BLaER1 treated with 17β-estradiol and CSF1 and Interleukin-3, amounts not matched to agents 10 nM and 100 nM (cell line): ENCODE results near the gene LLPH.

Source experiments
- H3K27ac ChIP-seq, 11 experiments: shearing (Covaris generic); formaldehyde crosslinking; 2 replicates each; pipeline ENCODE4 v1.8.1; 2022
- H3K27me3 ChIP-seq, 11 experiments: shearing (Covaris generic); formaldehyde crosslinking; 2 replicates each; pipeline ENCODE4 v1.8.1; 2022
- H3K36me3 ChIP-seq, 11 experiments: shearing (Covaris generic); formaldehyde crosslinking; 2 replicates each; pipeline ENCODE4 v1.8.1; 2022
- H3K4me1 ChIP-seq, 10 experiments: shearing (Covaris generic); formaldehyde crosslinking; 2 replicates each; pipeline ENCODE4 v1.8.1; 2022
- H3K4me2 ChIP-seq, 11 experiments: shearing (Covaris generic); formaldehyde crosslinking; 2 replicates each; pipeline ENCODE4 v1.8.1; 2022
- H3K4me3 ChIP-seq, 10 experiments: shearing (Covaris generic); formaldehyde crosslinking; 2 replicates each; pipeline ENCODE4 v1.8.1; 2022
- H3K9ac ChIP-seq, 11 experiments: shearing (Covaris generic); formaldehyde crosslinking; 2 replicates each; pipeline ENCODE4 v1.8.1; 2022
- H3K9me3 ChIP-seq, 11 experiments: shearing (Covaris generic); formaldehyde crosslinking; replicated peaks in 1 of 11; 2 replicates each; pipeline ENCODE4 v1.8.1; 2022
- H4K20me1 ChIP-seq, 11 experiments: shearing (Covaris generic); formaldehyde crosslinking; 2 replicates each; pipeline ENCODE4 v1.8.1; 2022
- Cebpa-rat ChIP-seq, 11 experiments: shearing (Covaris generic); IDR thresholded peaks; 2 replicates each; pipeline ENCODE4 v1.8.1; 2022

Gene LLPH

DNA sequence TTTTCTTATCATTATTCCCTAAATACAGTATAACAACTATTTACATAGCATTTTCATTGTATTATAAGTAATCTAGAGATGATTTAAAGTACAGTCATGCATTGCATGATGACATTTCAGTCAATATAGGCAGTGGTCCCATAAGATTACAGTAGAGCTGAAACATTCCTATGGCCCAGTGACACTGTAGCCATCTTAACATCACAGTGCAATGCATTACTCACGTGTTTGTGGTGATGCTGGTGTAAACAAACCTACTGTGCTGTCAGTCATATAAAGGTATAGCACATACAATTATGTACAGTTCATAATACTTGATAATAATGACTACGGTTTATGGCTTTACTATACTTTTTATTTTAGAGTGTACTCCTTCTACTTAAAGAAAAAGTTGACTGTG, 13.3 kb downstream of the LLPH start:
- Histone ChIP-seq H3K27ac (no peak overlapping the region), H3K4me2 (no peak overlapping the region), H3K27me3 (no peaks in the 10 kb centered on the region), H3K9ac (no peak overlapping the region), H4K20me1 (peaks cover 0 to 10% (median 0%) of the 10 kb centered on the region in 11 experiments; a peak in 2 of 22 replicates), H3K4me1 (peaks cover 0 to 22% (median 13%) of the 10 kb centered on the region in 10 experiments; a peak in 16 of 20 replicates), H3K36me3 (peaks cover 23 to 45% (median 33%) of the 10 kb centered on the region in 11 experiments), H3K9me3 (no peaks in the 10 kb centered on the region), H3K4me3 (no peak overlapping the region)
- no peak for TF ChIP-seq Cebpa-rat (IDR thresholded peaks at IDR 0.05)

GRCh38 chr12:66115071-66115600, 15.4 kb downstream of the LLPH start:
- Histone ChIP-seq H3K9me3 (no peaks in the 10 kb centered on the region), H3K36me3 (peaks cover 2 to 24% (median 14%) of the 10 kb centered on the region in 11 experiments; a peak in 16 of 22 replicates)

DNA sequence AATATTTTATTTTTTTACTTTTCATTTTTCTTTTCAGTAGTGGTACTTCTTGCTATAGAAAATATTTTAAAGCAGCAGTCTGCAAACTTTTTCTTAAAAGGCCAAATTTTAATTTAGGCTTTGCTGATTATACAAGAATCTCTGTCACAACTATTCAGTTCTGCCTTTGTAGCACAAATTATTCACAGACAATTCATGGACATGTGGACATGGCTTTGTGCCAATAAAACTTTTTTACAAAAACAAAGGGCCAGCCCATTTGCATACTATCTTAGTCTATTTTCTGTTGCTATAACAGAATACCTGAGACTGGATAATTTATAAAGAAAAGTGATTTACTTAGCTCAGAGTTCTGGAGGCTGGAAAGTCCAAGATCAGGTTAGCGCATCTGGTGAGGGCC, 17.1 kb downstream of the LLPH start:
- no peak overlapping the region for H3K4me2 ChIP-seq
- peaks cover 0 to 7% (median 4%) of the 10 kb centered on the region in 11 experiments; a peak in 8 of 22 replicates for H3K36me3 ChIP-seq
- H3K27ac ChIP-seq = no peak overlapping the region
- no peaks in the 10 kb centered on the region for H3K27me3 ChIP-seq
- H3K9ac ChIP-seq = no peak overlapping the region
- H4K20me1 ChIP-seq = no peaks in the 10 kb centered on the region
- no peak overlapping the region for H3K4me3 ChIP-seq
- TF ChIP-seq Cebpa-rat (IDR thresholded peaks at IDR 0.05) = no peak
- peaks cover 0 to 8% (median 0%) of the 10 kb centered on the region in 10 experiments; a peak in 2 of 20 replicates for H3K4me1 ChIP-seq
- no peaks in the 10 kb centered on the region for H3K9me3 ChIP-seq

More at GRCh38 chr12:66115071-66115600, 15.4 kb downstream of the LLPH start:
- Histone ChIP-seq H3K4me1 (peaks cover 0 to 14% (median 11%) of the 10 kb centered on the region in 10 experiments; a peak in 16 of 20 replicates), H3K27me3 (no peaks in the 10 kb centered on the region), H3K27ac (no peak overlapping the region), H3K9ac (no peak overlapping the region), H3K4me2 (no peak overlapping the region), H4K20me1 (peaks cover 0 to 8% (median 0%) of the 10 kb centered on the region in 11 experiments; a peak in 2 of 22 replicates), H3K4me3 (no peak overlapping the region)
- TF ChIP-seq Cebpa-rat (IDR thresholded peaks at IDR 0.05) = no peak

DNA sequence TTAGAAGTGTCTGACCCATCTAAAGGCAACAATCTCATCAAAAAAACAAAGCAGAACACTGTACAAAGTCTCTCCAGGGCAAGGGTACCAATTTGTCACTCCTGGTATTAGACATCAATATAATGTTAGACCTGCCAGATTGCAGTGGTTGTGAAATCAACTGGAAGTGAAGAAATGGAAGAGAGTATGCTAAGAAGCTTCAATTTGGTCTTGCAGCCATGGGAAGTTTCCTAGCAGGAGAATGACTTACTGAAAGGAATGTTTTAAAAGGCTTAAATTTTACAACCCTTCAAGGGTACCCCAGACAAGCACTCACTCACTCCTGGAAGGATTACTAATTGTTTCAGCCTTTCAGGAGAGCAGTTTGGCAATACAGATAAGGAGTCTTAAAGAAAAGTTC, 18.9 kb downstream of the LLPH start:
- H3K36me3 ChIP-seq = no peaks in the 10 kb centered on the region
- H3K27ac ChIP-seq = no peak overlapping the region
- H3K4me2 ChIP-seq = no peak overlapping the region
- H3K4me1 ChIP-seq = peaks cover 0 to 8% (median 0%) of the 10 kb centered on the region in 10 experiments; a peak in 5 of 20 replicates
- no peaks in the 10 kb centered on the region for H3K27me3 ChIP-seq
- H3K4me3 ChIP-seq = no peak overlapping the region
- no peak for TF ChIP-seq Cebpa-rat (IDR thresholded peaks at IDR 0.05)
- H3K9ac ChIP-seq = no peak overlapping the region
- no peaks in the 10 kb centered on the region for H4K20me1 ChIP-seq
- no peaks in the 10 kb centered on the region for H3K9me3 ChIP-seq

DNA sequence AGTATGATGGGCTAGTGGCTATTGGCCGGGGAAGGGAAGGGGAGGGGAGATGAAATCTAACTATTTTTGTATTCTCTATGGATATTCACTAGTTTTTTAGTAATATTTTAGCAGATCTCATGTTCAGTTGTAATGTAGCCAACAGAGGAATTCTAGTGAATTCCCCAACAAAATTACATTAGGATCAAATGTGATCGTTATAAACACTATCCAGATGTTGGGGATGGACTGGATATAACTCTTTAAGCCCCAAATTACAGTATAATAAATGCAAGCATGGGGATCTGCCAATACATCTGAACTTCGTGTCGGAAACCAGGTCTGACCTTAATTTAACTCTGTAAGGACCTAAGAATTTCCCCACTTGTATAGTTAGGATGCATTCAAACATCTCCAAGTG, 21.5 kb downstream of the LLPH start:
- Histone ChIP-seq H4K20me1 (no peaks in the 10 kb centered on the region), H3K9me3 (no peaks in the 10 kb centered on the region), H3K4me1 (peaks cover 0 to 5% (median 0%) of the 10 kb centered on the region in 10 experiments; a peak in 3 of 20 replicates), H3K4me3 (no peak overlapping the region), H3K9ac (no peak overlapping the region), H3K36me3 (no peaks in the 10 kb centered on the region), H3K4me2 (no peak overlapping the region), H3K27ac (no peak overlapping the region), H3K27me3 (no peaks in the 10 kb centered on the region)
- TF ChIP-seq Cebpa-rat (IDR thresholded peaks at IDR 0.05) = no peak

DNA sequence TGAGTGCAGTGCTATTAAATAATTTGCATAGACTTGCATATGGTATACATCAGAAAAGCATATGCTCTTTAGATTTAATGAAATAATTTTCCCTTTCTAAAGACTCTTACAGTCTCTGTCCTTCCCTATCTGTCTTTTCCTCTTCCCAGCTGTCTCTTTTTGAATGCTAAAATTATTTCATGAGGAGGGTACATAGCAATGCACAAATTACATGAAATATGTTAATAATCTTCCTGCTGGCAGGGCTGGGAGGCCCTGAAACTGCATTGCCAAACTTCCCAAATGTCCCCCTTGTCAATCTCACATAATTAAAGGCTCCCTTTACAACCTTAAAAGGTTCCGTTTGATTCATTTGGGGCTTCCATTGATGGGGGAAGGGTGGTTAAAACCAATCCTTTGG, 22.2 kb downstream of the LLPH start:
- Histone ChIP-seq H3K4me3 (no peak overlapping the region), H3K27ac (no peak overlapping the region; a peak in 1 of 22 replicates), H3K27me3 (no peaks in the 10 kb centered on the region), H3K4me1 (peaks cover 0 to 5% (median 0%) of the 10 kb centered on the region in 10 experiments; a peak in 3 of 20 replicates), H3K9ac (no peak overlapping the region), H4K20me1 (no peaks in the 10 kb centered on the region), H3K36me3 (no peaks in the 10 kb centered on the region), H3K9me3 (no peaks in the 10 kb centered on the region), H3K4me2 (no peak overlapping the region)
- TF ChIP-seq Cebpa-rat (IDR thresholded peaks at IDR 0.05) = no peak

DNA sequence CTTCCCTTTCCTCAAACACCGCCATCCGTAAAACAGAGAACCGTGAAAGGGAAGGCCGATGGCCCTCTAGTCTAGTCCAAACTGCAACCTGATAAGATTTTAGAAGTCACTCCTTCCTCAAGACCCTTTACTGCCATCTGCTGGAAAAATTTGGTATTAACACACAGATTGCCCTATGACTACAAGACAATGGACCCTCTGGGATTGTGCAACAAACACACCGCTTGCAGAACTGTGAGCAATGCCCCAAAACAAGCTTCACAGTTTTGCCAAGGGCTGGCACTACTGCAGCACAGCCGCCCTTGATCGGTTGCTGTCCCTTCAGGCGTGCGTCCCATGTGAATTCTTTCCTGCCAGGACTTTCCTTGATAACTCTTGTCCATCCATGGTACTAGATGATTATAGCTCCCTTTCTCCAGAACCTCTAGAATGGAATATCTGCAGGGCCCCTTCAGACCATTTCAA, 23.1 kb downstream of the LLPH start:
- H3K9me3 ChIP-seq = no peaks in the 10 kb centered on the region

DNA sequence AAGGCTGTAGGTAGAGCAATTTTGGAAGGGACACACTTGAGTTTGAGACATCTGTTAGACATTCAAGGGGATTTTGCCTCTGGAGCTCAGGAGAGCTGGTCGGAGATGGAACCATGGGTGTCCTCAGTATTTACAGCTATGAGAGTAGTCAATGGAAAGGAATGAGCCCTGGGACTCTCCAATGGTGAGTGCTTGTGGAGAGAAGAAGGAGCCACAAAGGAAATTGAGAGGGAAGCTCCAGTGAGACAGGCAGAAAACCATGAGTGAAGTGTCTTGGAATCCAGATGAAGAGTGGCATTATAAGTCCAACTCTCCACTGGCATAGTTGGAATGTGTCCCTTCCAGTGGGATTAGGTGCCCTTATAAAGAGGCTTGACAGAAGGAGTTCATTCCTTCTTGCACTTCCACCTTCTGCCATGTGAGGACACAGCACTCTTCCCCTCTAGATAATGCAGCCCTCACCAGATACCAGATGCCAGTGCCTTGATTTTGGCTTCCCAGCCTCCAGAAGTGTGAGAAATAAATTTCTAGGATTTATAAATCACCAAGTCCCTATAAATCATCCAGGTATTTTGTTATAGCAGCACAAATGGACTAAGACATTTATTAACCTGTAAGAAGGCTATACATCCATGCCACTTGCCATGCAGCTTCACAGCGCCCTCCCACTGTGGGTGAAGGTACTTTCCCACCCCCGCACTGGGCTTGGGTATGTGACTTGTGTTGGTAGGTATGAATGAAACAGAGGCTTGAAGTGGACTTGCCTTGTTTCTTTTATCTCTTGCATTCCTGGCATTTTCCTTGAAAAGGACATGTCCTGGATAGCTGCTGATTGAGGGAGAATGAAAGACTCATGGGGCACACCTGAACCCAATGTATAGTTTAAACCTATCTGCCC, 27.3 kb downstream of the LLPH start:
- peaks cover 8 to 20% (median 11%) of the 10 kb centered on the region in 11 experiments; a peak in 19 of 22 replicates for H3K9me3 ChIP-seq
- no peak overlapping the region for H3K27ac ChIP-seq
- no peak overlapping the region for H3K4me2 ChIP-seq
- no peaks in the 10 kb centered on the region for H3K36me3 ChIP-seq
- H3K27me3 ChIP-seq = no peaks in the 10 kb centered on the region
- H3K4me1 ChIP-seq = peaks cover 0 to 5% (median 0%) of the 10 kb centered on the region in 10 experiments; a peak in 3 of 20 replicates
- H3K9ac ChIP-seq = no peak overlapping the region
- no peak for TF ChIP-seq Cebpa-rat (IDR thresholded peaks at IDR 0.05)
- no peak overlapping the region for H3K4me3 ChIP-seq
- H4K20me1 ChIP-seq = no peaks in the 10 kb centered on the region

More for the DNA sequence above, 23.1 kb downstream of the LLPH start:
- Histone ChIP-seq H3K4me1 (peaks cover 0 to 5% (median 0%) of the 10 kb centered on the region in 10 experiments; a peak in 3 of 20 replicates), H3K27me3 (no peaks in the 10 kb centered on the region), H3K9ac (no peak overlapping the region), H3K4me2 (0 out of 22 replicates have a peak overlapping the region, but pooled peaks of 2 of the 11 experiments have one; percentile 8 to 14), H3K36me3 (no peaks in the 10 kb centered on the region), H3K27ac (peak overlapping the region in 5 of 11 experiments; percentile 6 to 37 (median 14); a peak in 3 of 22 replicates), H4K20me1 (no peaks in the 10 kb centered on the region), H3K4me3 (no peak overlapping the region)
- TF ChIP-seq Cebpa-rat (IDR thresholded peaks at IDR 0.05) = peak; percentile 18 to 97 (median 90); a peak in 18 of 22 replicates
